Endothelial cell of umbilical vein (primary cell): Measurements from ENCODE around the gene SPTLC3. TPM values are rescaled to one million over a fixed set of nuclear protein-coding genes. Genes with fewer than 3 reads are reported as not detected.

Experiments used
- BruUV-seq: library from RNA; stranded (reverse); fragments of 400-500 nt; replicated peaks from 2 replicates; lab custom pipeline; 2021; lab: Mats Ljungman, UMichigan
- CTCF ChIA-PET: fragments of 300-600, 350-600 bp; sonication (Branson Sonifier 250); formaldehyde crosslinking; loops from one replicate; lab custom pipeline; 2021; ENCODE audit warnings: antibody characterized with exemption, inconsistent platforms; lab: Charles Lee
- POLR2A ChIA-PET: fragments of 300-600, 350-600 bp; sonication (Branson Sonifier 250); formaldehyde crosslinking; loops from one replicate; lab custom pipeline; 2021; ENCODE audit warnings: antibody characterized with exemption, inconsistent platforms; lab: Charles Lee
- DNase-seq: peaks from one replicate; pipeline ENCODE4 v3.0.0-alpha.2; 2011; ENCODE audit warnings: low read depth, low spot score
- FAIRE-seq: peaks from 2 replicates; lab custom pipeline; 2011; peaks lifted over from hg19 to GRCh38; lab: Jason Lieb, UNC
- H2AFZ ChIP-seq: 2 replicates; pipeline ENCODE4 v1.6.0; 2012; ENCODE audit warnings: low read depth, low read length, control low read depth, inconsistent platforms
- H3K27ac ChIP-seq: 2 replicates; pipeline ENCODE4 v1.5.1; 2011; ENCODE audit warnings: low read depth, mild to moderate bottlenecking, control low read depth, low read length, moderate library complexity; ENCODE audit not compliant: insufficient read depth
- H3K27me3 ChIP-seq, 2 experiments: 2 replicates each; pipeline versions ENCODE4 v1.6.0 to v1.6.1; 2011; ENCODE audit warnings: low read length in 2 of 2, mixed read lengths in 1 of 2; ENCODE audit not compliant: control insufficient read depth in 2 of 2, insufficient read depth in 2 of 2
- H3K36me3 ChIP-seq, 2 experiments: 2 replicates in 1 of 2; 3 replicates in 1 of 2; pipeline ENCODE4 v1.5.1; 2011; ENCODE audit warnings: low read length in 2 of 2, mild to moderate bottlenecking in 1 of 2, moderate library complexity in 1 of 2; ENCODE audit not compliant: control insufficient read depth in 2 of 2, insufficient read depth in 2 of 2; ENCODE audit errors: extremely low read depth in 1 of 2
- H3K4me1 ChIP-seq: 3 replicates; pipeline ENCODE4 v1.5.1; 2011; ENCODE audit warnings: mild to moderate bottlenecking, low read length; ENCODE audit not compliant: control insufficient read depth, insufficient read depth; ENCODE audit errors: extremely low read depth
- H3K4me2 ChIP-seq: 2 replicates; pipeline ENCODE4 v1.6.1; 2011; ENCODE audit warnings: low read length, control low read depth, mixed read lengths; ENCODE audit not compliant: insufficient read depth
- H3K4me3 ChIP-seq, 3 experiments: fragments of 200-600 bp in 1 of 3; sonication (generic), shearing (Covaris generic) in 1 of 3; replicated peaks in 1 of 3; 2 replicates each; pipeline ENCODE4 v1.5.1; 2011 to 2016; ENCODE audit warnings: control low read depth in 3 of 3, low read length in 3 of 3, mild to moderate bottlenecking in 2 of 3, inconsistent platforms in 1 of 3, low read depth in 1 of 3, moderate library complexity in 1 of 3; ENCODE audit not compliant: insufficient read depth in 1 of 3
- H3K79me2 ChIP-seq: 2 replicates; pipeline ENCODE4 v1.6.0; 2012; ENCODE audit warnings: low read length, inconsistent platforms; ENCODE audit not compliant: control insufficient read depth, insufficient read depth
- H3K9ac ChIP-seq: replicated peaks from 2 replicates; pipeline ENCODE3; 2011; ENCODE audit warnings: low read length, control low read depth; ENCODE audit not compliant: insufficient read depth; ENCODE audit errors: extremely low read depth
- H3K9me1 ChIP-seq: replicated peaks from 3 replicates; pipeline ENCODE4 v1.6.0; 2011; ENCODE audit warnings: mild to moderate bottlenecking, low read length; ENCODE audit not compliant: control insufficient read depth, insufficient read depth; ENCODE audit errors: extremely low read depth
- H3K9me3 ChIP-seq: replicated peaks from 2 replicates; pipeline ENCODE4 v1.5.1; 2012; ENCODE audit warnings: low read length, inconsistent platforms; ENCODE audit not compliant: control insufficient read depth, insufficient read depth
- H4K20me1 ChIP-seq: replicated peaks from 2 replicates; pipeline ENCODE3; 2011; ENCODE audit warnings: mild to moderate bottlenecking, low read length; ENCODE audit not compliant: control insufficient read depth, insufficient read depth; ENCODE audit errors: extremely low read depth
- EZH2 ChIP-seq: IDR thresholded peaks from 2 replicates; pipeline ENCODE4 v1.6.1; 2012; ENCODE audit warnings: borderline replicate concordance, low read depth, mild to moderate bottlenecking, moderate library complexity, low read length, inconsistent platforms; ENCODE audit not compliant: severe bottlenecking
- FOS ChIP-seq: IDR thresholded peaks from 2 replicates; pipeline ENCODE4 v1.6.1; 2011; ENCODE audit warnings: mild to moderate bottlenecking, low read length, moderate library complexity, borderline replicate concordance; ENCODE audit not compliant: insufficient read depth
- GATA2 ChIP-seq: IDR thresholded peaks from 2 replicates; pipeline ENCODE4 v1.7.0; 2011; ENCODE audit warnings: low read depth, mild to moderate bottlenecking, moderate library complexity, mixed read lengths, low read length; ENCODE audit not compliant: insufficient read length, insufficient read depth
- JUN ChIP-seq: IDR thresholded peaks from 2 replicates; pipeline ENCODE4 v1.6.1; 2011; ENCODE audit warnings: borderline replicate concordance, low read depth; ENCODE audit not compliant: insufficient read length, insufficient read depth
- MYC ChIP-seq: IDR thresholded peaks from one replicate; pipeline ENCODE4 v1.6.1; 2011; ENCODE audit warnings: mild to moderate bottlenecking, low read depth, low read length
- POLR2A ChIP-seq: IDR thresholded peaks from 2 replicates; pipeline ENCODE4 v1.6.1; 2012; ENCODE audit warnings: low read depth, mild to moderate bottlenecking, control low read depth, low read length
- POLR2AphosphoS5 ChIP-seq: IDR thresholded peaks from 2 replicates; pipeline ENCODE4 v1.6.1; 2012; ENCODE audit warnings: low read depth, mild to moderate bottlenecking, control low read depth, low read length, moderate library complexity; ENCODE audit not compliant: insufficient read depth
- dilution Hi-C: fragments of 300-500 bp; cut with MboI; formaldehyde crosslinking; loops from one replicate; pipeline ENCODE4 v1.15.0; 2019; ENCODE audit warnings: low sequenced_read_pairs; ENCODE audit not compliant: extremely low pct_ligation_motif_present
- intact Hi-C: fragments of 100-400 bp; cut with micrococcal nuclease; formaldehyde crosslinking; loops from one replicate; pipeline ENCODE4 v1.10.0; 2022
- polyA plus RNA-seq, 4 experiments: library from polyadenylated mRNA; depleted of rRNA in 3 of 4; stranded (reverse) in 3 of 4; unstranded in 1 of 4; fragments of >200 nt; gene quantifications; 2 replicates each; pipeline versions ENCODE4 v1.2.1 to v1.2.3, GENCODE V29; 2011 to 2012; ENCODE audit warnings: missing spikeins in 1 of 4
- total RNA-seq: library from RNA; stranded (reverse); gene quantifications from 2 replicates; pipeline ENCODE4 v1.2.3, GENCODE V29; 2021
- TF ChIP-seq, protein P1 (sequence below), 2 donors: IDR thresholded peaks; 1 replicate in 1 of 2; 2 replicates in 1 of 2; pipeline ENCODE4 v1.5.1; 2011; ENCODE audit warnings: low read length in 2 of 2, mild to moderate bottlenecking in 2 of 2, moderate library complexity in 2 of 2, control low read depth in 1 of 2, inconsistent platforms in 1 of 2, low read depth in 1 of 2; ENCODE audit not compliant: insufficient read depth in 1 of 2; ENCODE audit errors: extremely low read depth in 1 of 2
- TF ChIP-seq, protein P2 (sequence below): IDR thresholded peaks from 2 replicates; pipeline ENCODE4 v1.6.1; 2011; ENCODE audit not compliant: insufficient read depth, insufficient read length

Gene SPTLC3
- total and polyA plus RNA-seq, 2 donors (not counting 3 experiments of a cell fraction or from before 2014, with no cell fraction given): 0.29 to 0.35 TPM

DNA sequence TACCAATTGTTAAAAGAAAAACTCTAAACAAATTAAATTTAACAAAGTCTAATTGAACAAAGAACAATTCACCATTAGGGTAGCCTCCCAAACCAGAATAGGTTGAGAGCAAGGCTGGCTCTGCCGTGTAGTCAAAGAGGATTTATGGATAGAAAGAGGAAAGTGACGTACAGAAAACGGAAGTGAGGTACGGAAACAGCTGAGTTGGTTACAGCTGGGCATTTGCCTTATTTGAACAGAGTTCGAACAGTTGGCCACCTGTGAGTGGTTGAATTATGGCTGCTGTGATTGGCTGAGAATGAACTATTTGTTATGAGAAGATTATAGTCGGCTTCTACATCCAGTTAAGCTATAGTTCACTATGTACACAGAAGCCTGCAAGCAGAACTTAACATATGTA lies 193.8 kb downstream of the SPTLC3 start:
- Histone ChIP-seq H3K27ac (no peak overlapping the region), H3K4me3 (no peak overlapping the region), H3K27me3 (peaks cover 0 to 2% of the 10 kb centered on the region in 2 experiments), H3K4me1 (no peaks in the 10 kb centered on the region), H3K79me2 (no peaks in the 10 kb centered on the region), H3K4me2 (no peak overlapping the region), H2AFZ (no peak overlapping the region), H3K36me3 (no peaks in the 10 kb centered on the region), H3K9me1 (no peaks in the 10 kb centered on the region), H3K9ac (no peak overlapping the region), H3K9me3 (no peaks in the 10 kb centered on the region), H4K20me1 (no peaks in the 10 kb centered on the region)
- ChIA-PET CTCF (interaction anchor here (1.4 to 1.5 kb wide), 2 partner anchors 27 to 344 kb away, joined by 3 to 4 read pairs; no protein-coding TSS in a partner anchor), POLR2A (no interaction called here)
- intact Hi-C loops: no loop called here
- no TSS peak for BruUV-seq
- DNase-seq: no peak
- dilution Hi-C loops: no loop called here
- FAIRE-seq: no peak
- no peak for TF ChIP-seq FOS
- no peak for TF ChIP-seq POLR2AphosphoS5
- TF ChIP-seq MYC: no peak
- no peak for TF ChIP-seq POLR2A
- no peak for TF ChIP-seq GATA2
- TF ChIP-seq, protein P1, sequence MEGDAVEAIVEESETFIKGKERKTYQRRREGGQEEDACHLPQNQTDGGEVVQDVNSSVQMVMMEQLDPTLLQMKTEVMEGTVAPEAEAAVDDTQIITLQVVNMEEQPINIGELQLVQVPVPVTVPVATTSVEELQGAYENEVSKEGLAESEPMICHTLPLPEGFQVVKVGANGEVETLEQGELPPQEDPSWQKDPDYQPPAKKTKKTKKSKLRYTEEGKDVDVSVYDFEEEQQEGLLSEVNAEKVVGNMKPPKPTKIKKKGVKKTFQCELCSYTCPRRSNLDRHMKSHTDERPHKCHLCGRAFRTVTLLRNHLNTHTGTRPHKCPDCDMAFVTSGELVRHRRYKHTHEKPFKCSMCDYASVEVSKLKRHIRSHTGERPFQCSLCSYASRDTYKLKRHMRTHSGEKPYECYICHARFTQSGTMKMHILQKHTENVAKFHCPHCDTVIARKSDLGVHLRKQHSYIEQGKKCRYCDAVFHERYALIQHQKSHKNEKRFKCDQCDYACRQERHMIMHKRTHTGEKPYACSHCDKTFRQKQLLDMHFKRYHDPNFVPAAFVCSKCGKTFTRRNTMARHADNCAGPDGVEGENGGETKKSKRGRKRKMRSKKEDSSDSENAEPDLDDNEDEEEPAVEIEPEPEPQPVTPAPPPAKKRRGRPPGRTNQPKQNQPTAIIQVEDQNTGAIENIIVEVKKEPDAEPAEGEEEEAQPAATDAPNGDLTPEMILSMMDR (IDR thresholded peaks at IDR 0.05; ENCODE audit: extremely low read depth in 1 of 2, insufficient read depth in 1 of 2, low read depth in 1 of 2, low read length in 2 of 2): no peak
- TF ChIP-seq, protein P2, sequence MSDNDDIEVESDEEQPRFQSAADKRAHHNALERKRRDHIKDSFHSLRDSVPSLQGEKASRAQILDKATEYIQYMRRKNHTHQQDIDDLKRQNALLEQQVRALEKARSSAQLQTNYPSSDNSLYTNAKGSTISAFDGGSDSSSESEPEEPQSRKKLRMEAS: no peak
- TF ChIP-seq JUN: no peak
- no peak for TF ChIP-seq EZH2
